A549 (cell line): ENCODE results near the gene ROR2. TPM values are rescaled to one million over a fixed set of nuclear protein-coding genes. Genes with fewer than 3 reads are reported as not detected.

Source experiments
- ATAC-seq, 2 experiments: fragments of 200-7000 bp in 1 of 2; fragments of >200 bp in 1 of 2; cut with Nextera tagmentation in 1 of 2; cut with Tn5 transposase in 1 of 2; 3 replicates each; pipeline versions ENCODE4 v1.8.0 to v1.9.1; 2018 to 2020; ENCODE audit warnings: mild to moderate bottlenecking in 1 of 2, moderate library complexity in 1 of 2
- CTCF ChIA-PET: fragments of 300-600 bp; sonication (Branson Sonifier 250); formaldehyde crosslinking; extraction: SDS; loops from one replicate; lab custom pipeline; 2021; ENCODE audit warnings: antibody characterized with exemption, inconsistent platforms; lab: Yijun Ruan, JAX
- POLR2A ChIA-PET: fragments of 350-600 bp; formaldehyde crosslinking; extraction: SDS; loops from one replicate; lab custom pipeline; 2021; ENCODE audit warnings: antibody characterized with exemption, inconsistent platforms; lab: Yijun Ruan, JAX
- DNase-seq, 2 experiments: peaks; one replicate each; pipeline versions ENCODE4 v3.0.0 to v3.0.0-alpha.2; 2011 to 2016; ENCODE audit warnings: low read depth in 1 of 2, low spot score in 1 of 2
- FAIRE-seq: peaks from 2 replicates; lab custom pipeline; 2011; peaks lifted over from hg19 to GRCh38; lab: Jason Lieb, UNC
- H3K27ac ChIP-seq, 2 experiments: fragments of >200 bp; sonication (Bioruptor Twin); formaldehyde crosslinking; 3 replicates each; pipeline ENCODE4 v1.5.1; 2016 to 2017
- H3K4me1 ChIP-seq: fragments of >200 bp; sonication (Bioruptor Twin); formaldehyde crosslinking; 3 replicates; pipeline ENCODE4 v1.6.1; 2016
- H3K4me2 ChIP-seq: fragments of >200 bp; sonication (Bioruptor Twin); formaldehyde crosslinking; 3 replicates; pipeline ENCODE4 v1.6.1; 2016
- H3K4me3 ChIP-seq: fragments of >200 bp; sonication (Bioruptor Twin); formaldehyde crosslinking; 3 replicates; pipeline ENCODE4 v1.5.1; 2016
- H3K9me3 ChIP-seq: fragments of >200 bp; sonication (Bioruptor Twin); formaldehyde crosslinking; 3 replicates; pipeline ENCODE4 v1.6.1; 2016
- CEBPB ChIP-seq, 2 experiments: fragments of >200 bp in 1 of 2; sonication (Bioruptor Twin) in 1 of 2; formaldehyde crosslinking in 1 of 2; IDR thresholded peaks; 2 replicates each; pipeline ENCODE4 v1.6.1; 2012 to 2016
- EHF ChIP-seq: fragments of 250-450 bp; sonication (Bioruptor Pico); IDR thresholded peaks from 2 replicates; pipeline ENCODE4 v1.5.0; 2020; ENCODE audit warnings: mild to moderate bottlenecking
- EP300 ChIP-seq, 2 experiments: fragments of >200 bp; sonication (Bioruptor Twin); formaldehyde crosslinking; IDR thresholded peaks; 2 replicates in 1 of 2; 3 replicates in 1 of 2; pipeline ENCODE4 v1.6.1; 2016 to 2017
- FOSL2 ChIP-seq, 2 experiments: fragments of 450-650 bp in 1 of 2; fragments of >200 bp in 1 of 2; sonication (Bioruptor Twin) in 1 of 2; formaldehyde crosslinking; IDR thresholded peaks; 2 replicates each; pipeline versions ENCODE4 v1.5.0 to v1.6.1; 2016 to 2020; ENCODE audit warnings: mild to moderate bottlenecking in 1 of 2, moderate library complexity in 1 of 2
- GATA3 ChIP-seq: IDR thresholded peaks from 2 replicates; pipeline ENCODE4 v1.6.1; 2012; ENCODE audit warnings: borderline replicate concordance
- HOXB5 ChIP-seq: fragments of 250-450 bp; sonication (Bioruptor Pico); IDR thresholded peaks from 2 replicates; pipeline ENCODE4 v1.5.0; 2020; ENCODE audit warnings: mild to moderate bottlenecking, moderate library complexity
- JUNB ChIP-seq: fragments of >200 bp; sonication (Bioruptor Twin); formaldehyde crosslinking; IDR thresholded peaks from 2 replicates; pipeline ENCODE4 v1.6.1; 2016
- KDM1A ChIP-seq: fragments of 200-600 bp; sonication (generic); IDR thresholded peaks from 2 replicates; pipeline ENCODE4 v1.6.1; 2016; ENCODE audit warnings: low read depth, mild to moderate bottlenecking
- NR3C1 ChIP-seq: fragments of >200 bp; sonication (Bioruptor Twin); formaldehyde crosslinking; IDR thresholded peaks from 3 replicates; pipeline ENCODE4 v1.6.1; 2017
- RARB ChIP-seq: fragments of 250-450 bp; sonication (Bioruptor Pico); IDR thresholded peaks from 2 replicates; pipeline ENCODE4 v1.8.0; 2021; ENCODE audit warnings: mild to moderate bottlenecking, moderate library complexity
- RNF2 ChIP-seq: fragments of 200-600 bp; sonication (generic); IDR thresholded peaks from 2 replicates; pipeline ENCODE4 v1.6.1; 2016; ENCODE audit warnings: low read depth, mild to moderate bottlenecking, antibody characterized with exemption, moderate library complexity, borderline replicate concordance
- SMC3 ChIP-seq: fragments of >200 bp; sonication (Bioruptor Twin); formaldehyde crosslinking; IDR thresholded peaks from 3 replicates; pipeline ENCODE4 v1.6.1; 2018; ENCODE audit warnings: inconsistent platforms
- SREBF2 ChIP-seq: fragments of 450-650 bp; IDR thresholded peaks from 2 replicates; pipeline ENCODE4 v1.6.1; 2014; ENCODE audit warnings: mild to moderate bottlenecking, moderate library complexity
- ZC3H11A ChIP-seq: fragments of 450-650 bp; IDR thresholded peaks from 2 replicates; pipeline ENCODE4 v1.6.1; 2014; ENCODE audit warnings: antibody characterized with exemption, mild to moderate bottlenecking
- ZFP36 ChIP-seq: fragments of 450-650 bp; IDR thresholded peaks from 2 replicates; pipeline ENCODE4 v1.6.1; 2014; ENCODE audit warnings: borderline replicate concordance; ENCODE audit not compliant: partially characterized antibody
- WGBS: methylation state at CpG from one replicate; pipeline ENCODE4 v1.1.6; 2017; ENCODE audit errors: missing lambda C conversion rate; 5-methylcytosine and 5-hydroxymethylcytosine counted together
- polyA plus RNA-seq, 4 experiments: library from polyadenylated mRNA; depleted of rRNA in 3 of 4; stranded (reverse); fragments of >200 nt; fragmentation: RNase III in 1 of 4; extraction: RNeasy Plus Mini Kit Qiagen cat#74134 plus additional on column Dnase treatment in 1 of 4; gene quantifications; 2 replicates in 3 of 4; 3 replicates in 1 of 4; pipeline ENCODE4 v1.2.3, GENCODE V29; 2011 to 2017
- TF ChIP-seq, protein P1 (sequence below): fragments of 250-450 bp; sonication (Bioruptor Pico); IDR thresholded peaks from 2 replicates; pipeline ENCODE4 v1.5.0; 2021; ENCODE audit warnings: mild to moderate bottlenecking, moderate library complexity, borderline replicate concordance
- TF ChIP-seq, protein P2 (sequence below): IDR thresholded peaks from 2 replicates; pipeline ENCODE4 v1.6.1; 2012; ENCODE audit warnings: low read depth, borderline replicate concordance
- TF ChIP-seq, protein P3 (sequence below): IDR thresholded peaks from 2 replicates; pipeline ENCODE4 v1.6.1; 2012
- TF ChIP-seq, protein P4 (sequence below): fragments of 150-350 bp; IDR thresholded peaks from 2 replicates; pipeline ENCODE4 v1.6.1; 2014; ENCODE audit warnings: low read depth, mild to moderate bottlenecking, low read length
- TF ChIP-seq, protein P5 (sequence below): fragments of 200-600 bp; sonication (generic); IDR thresholded peaks from 2 replicates; pipeline ENCODE4 v1.6.1; 2016; ENCODE audit warnings: antibody characterized with exemption, mild to moderate bottlenecking, moderate library complexity
- TF ChIP-seq, protein P6 (sequence below): fragments of 450-650 bp; IDR thresholded peaks from 2 replicates; pipeline ENCODE4 v1.6.1; 2014; ENCODE audit warnings: antibody characterized with exemption

Gene ROR2
- polyA plus RNA-seq, 2 of the 4 experiments (the other 2 are of a cell fraction), result 0.12 to 0.53 TPM

DNA sequence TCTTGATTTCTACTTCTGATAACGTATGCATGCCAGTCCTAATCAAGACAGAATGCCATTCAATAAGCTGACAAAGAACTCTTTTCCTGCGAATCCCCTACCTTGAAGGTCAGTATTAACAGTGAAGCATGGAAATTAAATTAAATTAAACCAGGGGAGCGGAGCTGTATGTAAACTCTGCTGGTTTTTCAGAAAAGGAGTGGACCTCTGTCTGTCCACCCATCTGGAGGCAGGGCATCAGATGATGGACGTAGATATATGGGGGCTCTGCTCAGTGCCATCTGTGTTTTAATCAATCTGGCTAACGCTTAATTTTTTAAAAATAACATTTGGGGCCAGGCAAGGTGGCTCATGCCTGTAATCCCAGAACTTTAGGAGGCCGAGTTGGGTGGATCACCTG, 101.9 kb downstream of the ROR2 start (continued):
- TF ChIP-seq, protein P1, sequence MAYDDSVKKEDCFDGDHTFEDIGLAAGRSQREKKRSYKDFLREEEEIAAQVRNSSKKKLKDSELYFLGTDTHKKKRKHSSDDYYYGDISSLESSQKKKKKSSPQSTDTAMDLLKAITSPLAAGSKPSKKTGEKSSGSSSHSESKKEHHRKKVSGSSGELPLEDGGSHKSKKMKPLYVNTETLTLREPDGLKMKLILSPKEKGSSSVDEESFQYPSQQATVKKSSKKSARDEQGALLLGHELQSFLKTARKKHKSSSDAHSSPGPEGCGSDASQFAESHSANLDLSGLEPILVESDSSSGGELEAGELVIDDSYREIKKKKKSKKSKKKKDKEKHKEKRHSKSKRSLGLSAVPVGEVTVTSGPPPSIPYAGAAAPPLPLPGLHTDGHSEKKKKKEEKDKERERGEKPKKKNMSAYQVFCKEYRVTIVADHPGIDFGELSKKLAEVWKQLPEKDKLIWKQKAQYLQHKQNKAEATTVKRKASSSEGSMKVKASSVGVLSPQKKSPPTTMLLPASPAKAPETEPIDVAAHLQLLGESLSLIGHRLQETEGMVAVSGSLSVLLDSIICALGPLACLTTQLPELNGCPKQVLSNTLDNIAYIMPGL, result no peak

DNA sequence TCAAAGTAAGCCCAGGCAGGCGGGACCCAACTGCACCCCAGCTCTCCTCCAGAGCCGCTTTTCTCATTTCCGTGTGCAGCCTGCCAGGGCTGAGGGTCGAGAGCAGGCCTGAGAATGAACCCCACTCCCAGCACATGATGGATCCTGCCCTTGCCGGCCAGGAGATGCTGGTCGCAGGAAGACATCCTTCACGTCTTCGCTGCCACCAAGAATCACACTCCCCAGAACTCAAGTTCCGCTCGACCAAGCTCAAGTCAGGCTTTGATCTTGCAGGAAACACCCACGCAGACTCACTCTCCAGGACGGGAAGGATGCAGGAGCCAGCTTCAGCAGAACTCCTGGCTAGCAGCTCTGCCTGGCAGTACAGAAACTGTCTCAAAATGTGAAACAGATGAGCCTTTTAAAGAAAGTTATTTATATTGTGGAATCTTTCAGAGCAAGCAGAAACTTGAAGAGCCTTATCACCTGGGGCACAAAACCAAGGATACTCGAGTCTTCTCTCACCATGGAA, 102.4 kb downstream of the ROR2 start:
- CTCF ChIA-PET, result no interaction called here
- DNase-seq (no peak), FAIRE-seq (no peak), ATAC-seq (no peak)
- no peak overlapping the region for H3K4me2 ChIP-seq
- TF ChIP-seq JUNB (no peak), HOXB5 (CRISPR knock-in tag) (no peak), EHF (CRISPR knock-in tag) (no peak), SMC3 (no peak), FOSL2 (IDR thresholded peaks at IDR 0.05) (no peak), FOSL2 (CRISPR knock-in tag; IDR thresholded peaks at IDR 0.05) (no peak), CEBPB (IDR thresholded peaks at IDR 0.05) (no peak), KDM1A (no peak)
- TF ChIP-seq, protein P2, sequence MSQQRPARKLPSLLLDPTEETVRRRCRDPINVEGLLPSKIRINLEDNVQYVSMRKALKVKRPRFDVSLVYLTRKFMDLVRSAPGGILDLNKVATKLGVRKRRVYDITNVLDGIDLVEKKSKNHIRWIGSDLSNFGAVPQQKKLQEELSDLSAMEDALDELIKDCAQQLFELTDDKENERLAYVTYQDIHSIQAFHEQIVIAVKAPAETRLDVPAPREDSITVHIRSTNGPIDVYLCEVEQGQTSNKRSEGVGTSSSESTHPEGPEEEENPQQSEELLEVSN, result no peak
- TF ChIP-seq, protein P3, sequence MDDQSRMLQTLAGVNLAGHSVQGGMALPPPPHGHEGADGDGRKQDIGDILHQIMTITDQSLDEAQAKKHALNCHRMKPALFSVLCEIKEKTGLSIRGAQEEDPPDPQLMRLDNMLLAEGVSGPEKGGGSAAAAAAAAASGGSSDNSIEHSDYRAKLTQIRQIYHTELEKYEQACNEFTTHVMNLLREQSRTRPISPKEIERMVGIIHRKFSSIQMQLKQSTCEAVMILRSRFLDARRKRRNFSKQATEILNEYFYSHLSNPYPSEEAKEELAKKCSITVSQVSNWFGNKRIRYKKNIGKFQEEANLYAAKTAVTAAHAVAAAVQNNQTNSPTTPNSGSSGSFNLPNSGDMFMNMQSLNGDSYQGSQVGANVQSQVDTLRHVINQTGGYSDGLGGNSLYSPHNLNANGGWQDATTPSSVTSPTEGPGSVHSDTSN, result no peak
- no peak overlapping the region for H3K27ac ChIP-seq
- H3K4me1 ChIP-seq, result no peaks in the 10 kb centered on the region
- no peak overlapping the region for H3K4me3 ChIP-seq
- no peaks in the 10 kb centered on the region for H3K9me3 ChIP-seq
- WGBS, result 51% methylated on average over 12 of the region's 13 CpGs
- POLR2A ChIA-PET, result no interaction called here

DNA sequence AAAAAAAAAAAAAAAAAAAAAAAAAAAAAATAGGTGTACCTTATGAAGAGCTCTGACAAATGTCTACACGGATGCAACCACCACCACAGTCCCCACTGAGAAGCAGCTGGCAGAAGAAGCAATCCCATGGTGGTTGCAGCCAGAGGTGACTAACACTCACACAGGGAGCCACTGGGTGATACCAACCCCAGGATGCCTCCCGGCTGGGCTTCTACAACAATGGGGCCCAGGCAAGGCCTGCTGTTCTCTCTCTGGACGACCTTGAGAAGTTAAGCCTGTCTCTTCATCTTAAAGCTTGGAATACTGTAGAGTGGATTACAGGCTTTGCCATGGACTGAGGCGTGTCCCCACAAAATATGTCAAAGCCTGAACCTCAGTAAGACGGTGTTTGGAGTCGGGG, 104.1 kb downstream of the ROR2 start:
- DNase-seq (no peak), ATAC-seq (no peak), FAIRE-seq (no peak)
- 65% methylated on average over 6 of the region's 6 CpGs for WGBS
- Histone ChIP-seq H3K9me3 (no peaks in the 10 kb centered on the region), H3K27ac (no peak overlapping the region), H3K4me2 (no peak overlapping the region), H3K4me1 (no peaks in the 10 kb centered on the region), H3K4me3 (no peak overlapping the region)
- TF ChIP-seq SMC3 (no peak), EP300 (IDR thresholded peaks at IDR 0.05) (no peak), ZFP36 (no peak), NR3C1 (no peak), FOSL2 (IDR thresholded peaks at IDR 0.05) (no peak), FOSL2 (CRISPR knock-in tag; IDR thresholded peaks at IDR 0.05) (no peak), RNF2 (no peak), GATA3 (no peak), KDM1A (no peak), SREBF2 (no peak), ZC3H11A (no peak), RARB (CRISPR knock-in tag) (no peak)
- TF ChIP-seq, protein P4, sequence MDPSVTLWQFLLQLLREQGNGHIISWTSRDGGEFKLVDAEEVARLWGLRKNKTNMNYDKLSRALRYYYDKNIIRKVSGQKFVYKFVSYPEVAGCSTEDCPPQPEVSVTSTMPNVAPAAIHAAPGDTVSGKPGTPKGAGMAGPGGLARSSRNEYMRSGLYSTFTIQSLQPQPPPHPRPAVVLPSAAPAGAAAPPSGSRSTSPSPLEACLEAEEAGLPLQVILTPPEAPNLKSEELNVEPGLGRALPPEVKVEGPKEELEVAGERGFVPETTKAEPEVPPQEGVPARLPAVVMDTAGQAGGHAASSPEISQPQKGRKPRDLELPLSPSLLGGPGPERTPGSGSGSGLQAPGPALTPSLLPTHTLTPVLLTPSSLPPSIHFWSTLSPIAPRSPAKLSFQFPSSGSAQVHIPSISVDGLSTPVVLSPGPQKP, result no peak
- TF ChIP-seq, protein P5, sequence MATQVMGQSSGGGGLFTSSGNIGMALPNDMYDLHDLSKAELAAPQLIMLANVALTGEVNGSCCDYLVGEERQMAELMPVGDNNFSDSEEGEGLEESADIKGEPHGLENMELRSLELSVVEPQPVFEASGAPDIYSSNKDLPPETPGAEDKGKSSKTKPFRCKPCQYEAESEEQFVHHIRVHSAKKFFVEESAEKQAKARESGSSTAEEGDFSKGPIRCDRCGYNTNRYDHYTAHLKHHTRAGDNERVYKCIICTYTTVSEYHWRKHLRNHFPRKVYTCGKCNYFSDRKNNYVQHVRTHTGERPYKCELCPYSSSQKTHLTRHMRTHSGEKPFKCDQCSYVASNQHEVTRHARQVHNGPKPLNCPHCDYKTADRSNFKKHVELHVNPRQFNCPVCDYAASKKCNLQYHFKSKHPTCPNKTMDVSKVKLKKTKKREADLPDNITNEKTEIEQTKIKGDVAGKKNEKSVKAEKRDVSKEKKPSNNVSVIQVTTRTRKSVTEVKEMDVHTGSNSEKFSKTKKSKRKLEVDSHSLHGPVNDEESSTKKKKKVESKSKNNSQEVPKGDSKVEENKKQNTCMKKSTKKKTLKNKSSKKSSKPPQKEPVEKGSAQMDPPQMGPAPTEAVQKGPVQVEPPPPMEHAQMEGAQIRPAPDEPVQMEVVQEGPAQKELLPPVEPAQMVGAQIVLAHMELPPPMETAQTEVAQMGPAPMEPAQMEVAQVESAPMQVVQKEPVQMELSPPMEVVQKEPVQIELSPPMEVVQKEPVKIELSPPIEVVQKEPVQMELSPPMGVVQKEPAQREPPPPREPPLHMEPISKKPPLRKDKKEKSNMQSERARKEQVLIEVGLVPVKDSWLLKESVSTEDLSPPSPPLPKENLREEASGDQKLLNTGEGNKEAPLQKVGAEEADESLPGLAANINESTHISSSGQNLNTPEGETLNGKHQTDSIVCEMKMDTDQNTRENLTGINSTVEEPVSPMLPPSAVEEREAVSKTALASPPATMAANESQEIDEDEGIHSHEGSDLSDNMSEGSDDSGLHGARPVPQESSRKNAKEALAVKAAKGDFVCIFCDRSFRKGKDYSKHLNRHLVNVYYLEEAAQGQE, result no peak
- TF ChIP-seq, protein P6, sequence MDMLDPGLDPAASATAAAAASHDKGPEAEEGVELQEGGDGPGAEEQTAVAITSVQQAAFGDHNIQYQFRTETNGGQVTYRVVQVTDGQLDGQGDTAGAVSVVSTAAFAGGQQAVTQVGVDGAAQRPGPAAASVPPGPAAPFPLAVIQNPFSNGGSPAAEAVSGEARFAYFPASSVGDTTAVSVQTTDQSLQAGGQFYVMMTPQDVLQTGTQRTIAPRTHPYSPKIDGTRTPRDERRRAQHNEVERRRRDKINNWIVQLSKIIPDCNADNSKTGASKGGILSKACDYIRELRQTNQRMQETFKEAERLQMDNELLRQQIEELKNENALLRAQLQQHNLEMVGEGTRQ, result no peak
- ChIA-PET POLR2A (interaction anchor here (0.7 kb wide), 1 partner anchor 53 kb away, joined by 7 read pairs; no protein-coding TSS in a partner anchor), CTCF (interaction anchor here (0.7 to 1.9 kb wide), 3 partner anchors 13 to 109 kb away, joined by 3 to 5 read pairs (median 3); no protein-coding TSS in a partner anchor)
